GM12864 (cell line): ENCODE results near the gene SERPINB6.
A peak's percentile ranks its signal among the peaks of the same experiment; 100 is the strongest.
"Not testable (repeated sequence)": the region's sequence is repeated elsewhere in the genome, so short reads cannot be mapped to it uniquely, and the experiment has no call there.

ENCODE experiments used
- DNase-seq: peaks from one replicate; pipeline ENCODE4 v3.0.0-alpha.2; 2011; ENCODE audit warnings: low read depth
- H3K4me3 ChIP-seq: 2 replicates; pipeline ENCODE4 v1.5.1; 2011; ENCODE audit warnings: mild to moderate bottlenecking, low read depth, low read length, control low read depth
- CTCF ChIP-seq: IDR thresholded peaks from 2 replicates; pipeline ENCODE4 v1.5.1; 2011; ENCODE audit warnings: low read depth, mild to moderate bottlenecking, moderate library complexity, low read length, control low read depth, inconsistent platforms; ENCODE audit errors: missing control alignments

Gene SERPINB6

DNA sequence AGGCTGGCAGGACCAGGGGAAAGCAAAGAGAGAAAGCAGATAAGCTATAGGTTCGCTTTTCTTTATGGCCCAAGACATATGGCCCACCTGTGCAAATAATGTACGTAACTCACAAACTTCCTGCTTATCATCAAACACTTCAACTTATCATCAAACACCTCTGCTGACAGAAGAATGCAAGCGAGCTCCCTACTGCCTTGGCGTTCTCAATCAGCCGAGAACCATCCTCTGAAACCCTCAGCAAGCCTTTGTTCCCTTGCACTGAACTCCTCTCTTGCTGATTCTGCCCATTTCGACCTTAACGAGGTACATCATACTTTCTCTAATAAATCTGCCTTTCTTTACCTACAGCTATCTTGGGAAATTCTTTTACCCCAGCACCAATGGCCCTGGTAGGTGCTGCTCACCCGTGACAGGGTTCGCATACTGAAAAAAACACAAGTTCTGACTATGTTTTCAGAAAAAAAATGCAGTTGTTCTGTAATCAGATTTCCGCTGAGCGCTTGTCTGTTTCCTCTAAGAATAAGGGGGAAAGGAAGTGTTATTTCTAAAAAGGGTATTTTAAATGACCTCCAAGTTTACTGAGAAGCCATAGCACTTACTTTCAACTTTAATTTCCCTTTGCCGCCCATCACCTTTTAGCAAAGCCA, 28.3 kb downstream of the SERPINB6 start:
- TF ChIP-seq CTCF: no peak
- no peak overlapping the region for H3K4me3 ChIP-seq
- no peak for DNase-seq

DNA sequence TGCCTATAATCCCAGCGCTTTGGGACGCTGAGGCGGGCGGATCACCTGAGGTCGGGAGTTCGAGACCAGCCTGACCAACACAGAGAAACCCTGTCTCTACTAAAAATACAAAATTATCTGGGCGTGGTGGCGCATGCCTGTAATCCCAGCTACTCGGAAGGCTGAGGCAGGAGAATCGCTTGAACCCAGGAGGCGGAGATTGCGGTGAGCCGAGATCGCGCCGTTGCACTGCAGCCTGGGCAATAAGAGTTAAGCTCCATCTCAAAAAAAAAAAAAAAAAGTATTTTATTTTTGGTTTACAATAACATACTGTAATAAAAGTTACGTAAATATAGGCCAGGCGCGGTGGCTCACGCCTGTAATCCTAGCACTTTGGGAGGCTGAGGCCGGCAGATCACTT, 29.3 kb downstream of the SERPINB6 start:
- not testable (repeated sequence) for DNase-seq, H3K4me3 ChIP-seq

DNA sequence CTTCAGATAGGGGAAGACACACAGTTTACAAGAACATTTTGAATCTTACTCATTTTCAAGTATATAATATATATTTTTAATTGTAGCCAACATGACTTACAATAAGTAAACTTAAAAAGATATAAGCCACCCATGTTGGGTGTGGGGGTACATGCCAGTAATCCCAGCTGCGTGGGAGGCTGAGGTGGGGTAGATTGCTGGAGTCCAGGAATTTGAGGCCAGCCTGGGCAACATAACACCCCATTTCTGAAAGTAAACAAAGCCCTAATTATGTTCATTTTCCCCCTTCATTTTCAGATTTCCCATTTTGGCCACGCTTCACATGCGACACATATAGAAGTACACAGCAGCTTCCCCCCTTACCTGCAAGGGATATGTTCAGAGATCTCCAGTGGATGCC, 30.5 kb downstream of the SERPINB6 start:
- TF ChIP-seq CTCF: no peak
- no peak overlapping the region for H3K4me3 ChIP-seq
- no peak for DNase-seq

- no peak overlapping the region for H3K4me3 ChIP-seq
- peak; percentile 98 for DNase-seq
- TF ChIP-seq CTCF: no peak
These were observed 31.1 kb downstream of the SERPINB6 start for GRCh38 chr6:2940010-2940850.

DNA sequence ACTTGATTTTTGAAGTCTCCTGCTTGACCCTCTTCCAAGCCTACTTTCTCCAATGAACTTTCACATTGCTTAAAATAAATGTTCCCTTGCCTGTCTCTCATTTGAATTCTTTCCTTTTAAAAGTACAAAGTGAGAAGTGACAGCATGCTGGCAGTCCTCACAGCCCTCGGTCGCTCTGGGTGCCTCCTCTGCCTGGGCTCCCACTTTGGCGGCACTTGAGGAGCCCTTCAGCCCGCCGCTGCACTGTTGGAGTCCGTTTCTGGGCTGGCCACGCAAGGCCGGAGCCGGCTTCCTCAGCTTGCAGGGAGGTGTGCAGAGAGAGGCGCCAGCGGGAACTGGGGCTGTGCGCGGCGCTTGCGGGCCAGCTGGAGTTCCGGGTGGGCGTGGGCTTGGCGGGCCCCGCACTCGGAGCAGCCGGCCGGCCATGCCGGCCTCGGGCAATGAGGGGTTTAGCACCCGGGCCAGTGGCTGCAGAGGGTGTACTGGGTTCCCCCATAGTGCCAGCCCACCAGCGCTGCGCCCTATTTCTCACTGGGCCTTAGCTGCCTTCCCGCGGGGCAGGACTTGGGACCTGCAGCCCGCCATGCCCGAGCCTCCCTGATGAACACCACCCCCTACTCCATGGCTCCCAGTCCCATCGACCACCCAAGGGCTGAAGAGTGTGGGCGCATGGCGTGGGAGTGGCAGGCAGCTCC, 31.9 kb downstream of the SERPINB6 start:
- no peak for DNase-seq
- H3K4me3 ChIP-seq: no peak overlapping the region
- TF ChIP-seq CTCF: no peak

DNA sequence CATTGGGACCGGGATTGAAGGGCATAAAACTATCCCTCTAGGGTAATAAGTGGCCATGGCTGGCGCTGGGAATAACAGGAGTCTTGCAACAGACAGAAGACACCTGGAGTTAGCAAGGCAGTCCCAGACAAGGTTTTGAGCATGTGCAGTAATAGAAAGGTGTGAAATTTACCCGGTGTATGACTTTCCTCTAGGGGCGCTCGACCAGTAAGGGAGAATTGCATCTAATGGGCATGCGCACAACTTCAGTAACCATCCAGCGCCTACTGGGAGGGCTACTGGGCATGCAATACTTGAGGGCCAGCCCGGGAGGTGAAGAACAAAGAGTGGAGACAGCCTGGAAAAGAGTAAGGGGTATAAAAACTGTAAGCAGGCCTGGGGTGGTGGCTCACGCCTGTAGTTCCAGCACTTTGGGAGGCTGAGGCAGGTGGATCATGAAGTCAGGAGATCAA, 32.7 kb downstream of the SERPINB6 start:
- no peak for TF ChIP-seq CTCF
- DNase-seq: no peak
- H3K4me3 ChIP-seq: no peak overlapping the region

- DNase-seq: no peak
- H3K4me3 ChIP-seq: no peak overlapping the region
- no peak for TF ChIP-seq CTCF
These were observed 33.2 kb downstream of the SERPINB6 start for GRCh38 chr6:2938004-2938631.
